Breast epithelium (tissue), 3 donors: ENCODE results near the gene KLHDC8B.

Experiments
- CTCF ChIP-seq, 3 donors: fragments of 450-650 bp; IDR thresholded peaks; one replicate each; pipeline ENCODE4 v1.5.1; 2016 to 2017; ENCODE audit warnings: antibody characterized with exemption in 3 of 3, mild to moderate bottlenecking in 3 of 3, moderate library complexity in 3 of 3
- POLR2A ChIP-seq: fragments of 450-650 bp; IDR thresholded peaks from one replicate; pipeline ENCODE4 v1.6.1; 2016; ENCODE audit warnings: antibody characterized with exemption, mild to moderate bottlenecking, moderate library complexity

GRCh38 chr3:49157289-49157688 lies 14.1 kb upstream of the KLHDC8B start:
- no peak for TF ChIP-seq CTCF (IDR thresholded peaks at IDR 0.05)
- no peak for TF ChIP-seq POLR2A
